Measurements from ENCODE around the gene RNU6-7.

The RNU6-7 gene

DNA sequence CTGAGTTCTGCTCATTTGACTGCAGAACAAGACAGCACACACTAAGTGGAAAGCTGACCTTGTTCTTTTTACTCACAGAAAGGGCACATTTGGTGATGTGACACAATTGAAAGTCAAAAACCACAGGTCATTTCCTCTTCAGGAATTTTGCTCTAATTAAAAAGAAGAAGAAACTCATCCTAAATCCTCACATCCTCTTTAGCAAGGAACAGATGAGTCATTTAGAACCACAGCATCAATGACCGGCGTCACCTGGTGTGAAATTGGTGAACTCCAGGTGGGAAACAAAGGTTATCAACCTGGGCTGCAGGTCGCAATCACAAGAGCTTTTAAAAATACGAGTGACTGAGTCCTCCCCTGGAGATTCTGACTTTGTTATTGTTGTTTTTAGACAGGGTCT lies 4.1 kb downstream of the RNU6-7 start:
- no peak for DNase-seq

DNA sequence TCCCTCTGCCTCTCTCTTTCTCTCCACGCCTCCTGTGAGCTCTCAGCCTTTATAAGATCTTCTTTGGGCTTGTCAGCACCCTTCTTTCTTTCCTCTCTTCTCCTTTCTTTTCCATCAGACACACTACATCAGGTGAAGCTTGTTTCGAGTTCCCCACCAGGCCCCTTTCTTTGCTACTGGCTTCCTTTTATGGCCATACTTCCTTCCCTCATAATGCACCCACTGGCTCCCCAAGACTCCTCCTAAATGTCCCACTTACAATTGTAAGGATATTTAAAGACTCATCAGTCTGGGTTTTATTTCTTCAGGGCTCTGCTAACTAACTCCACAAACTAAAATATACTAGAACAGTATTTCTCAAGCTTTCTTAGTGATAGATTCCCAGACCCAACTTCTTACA lies 4.7 kb downstream of the RNU6-7 start:
- no peak for DNase-seq

DNA sequence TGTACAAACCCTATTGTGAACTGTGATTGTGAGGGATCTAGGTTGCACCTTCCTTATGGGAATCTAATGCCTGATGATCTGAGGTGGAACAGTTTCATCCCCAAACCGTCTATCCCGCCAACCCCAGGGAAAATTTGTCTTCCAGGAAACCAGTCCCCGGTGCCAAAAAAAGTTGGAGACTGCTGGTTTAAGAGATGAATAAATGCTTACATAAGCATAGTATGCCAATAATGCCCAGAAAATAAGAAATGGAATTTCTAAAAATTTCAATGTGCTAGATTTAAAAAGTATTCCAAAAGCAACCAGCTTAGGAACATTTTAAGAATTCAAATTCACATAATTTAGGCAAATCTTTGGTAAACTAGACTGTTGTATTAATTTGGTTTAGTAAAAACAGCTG lies 6.6 kb downstream of the RNU6-7 start:
- no peak for DNase-seq

DNA sequence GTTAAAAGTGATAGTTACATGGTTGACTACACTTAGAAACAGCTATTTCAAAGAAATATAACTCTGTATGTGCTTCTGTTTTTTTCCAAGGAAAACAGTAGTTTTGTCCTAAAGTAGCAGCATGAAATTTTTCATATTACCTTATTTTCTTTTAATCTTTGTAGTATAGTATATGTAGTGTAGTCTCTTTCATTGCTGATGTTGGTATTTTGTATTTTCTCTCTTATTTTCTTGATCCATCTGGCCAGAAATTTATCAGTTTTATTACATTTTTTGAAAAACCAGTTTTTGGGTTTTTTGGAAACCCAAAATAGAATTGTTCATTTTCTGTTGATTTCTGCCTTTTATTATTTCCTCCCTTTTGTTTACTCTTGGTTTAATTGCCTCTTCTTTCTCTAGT lies 7.6 kb downstream of the RNU6-7 start:
- DNase-seq = no peak

DNA sequence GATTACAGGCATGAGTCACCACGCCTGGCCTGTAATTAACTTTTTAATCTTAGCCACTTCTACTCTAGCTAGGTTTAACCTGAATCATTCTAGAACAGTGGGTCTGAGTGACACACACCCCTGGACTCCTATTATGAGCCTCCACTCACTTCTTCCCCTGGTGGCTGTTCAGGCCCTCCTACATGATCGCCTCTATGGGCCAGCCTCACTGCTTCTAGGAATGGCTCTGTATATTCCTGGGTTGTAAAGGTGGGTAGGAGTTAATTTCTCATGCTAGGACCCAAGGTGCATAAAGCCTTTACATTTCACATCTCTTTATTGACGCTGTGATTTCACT lies 9.2 kb downstream of the RNU6-7 start:
- no peak for DNase-seq

DNA sequence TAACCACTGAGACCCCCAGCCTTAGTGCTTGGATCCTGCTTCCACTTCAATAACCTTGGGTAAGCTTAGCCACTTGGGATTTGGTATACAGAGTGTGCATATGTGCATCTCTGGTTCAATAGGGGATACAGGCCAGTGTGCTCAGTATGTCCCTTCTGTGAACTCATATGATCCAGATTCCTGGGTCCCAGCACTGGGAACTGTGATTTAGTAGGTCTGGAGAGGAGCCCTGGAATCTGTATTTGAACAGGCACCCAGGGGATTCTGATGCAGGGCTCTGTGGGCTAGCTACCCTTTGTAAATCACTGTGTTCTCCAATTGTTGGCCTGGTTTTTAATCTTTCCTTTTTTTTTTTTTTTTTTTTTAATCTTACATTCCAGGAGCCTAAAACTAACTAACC lies 11.0 kb downstream of the RNU6-7 start:
- DNase-seq = no peak

DNA sequence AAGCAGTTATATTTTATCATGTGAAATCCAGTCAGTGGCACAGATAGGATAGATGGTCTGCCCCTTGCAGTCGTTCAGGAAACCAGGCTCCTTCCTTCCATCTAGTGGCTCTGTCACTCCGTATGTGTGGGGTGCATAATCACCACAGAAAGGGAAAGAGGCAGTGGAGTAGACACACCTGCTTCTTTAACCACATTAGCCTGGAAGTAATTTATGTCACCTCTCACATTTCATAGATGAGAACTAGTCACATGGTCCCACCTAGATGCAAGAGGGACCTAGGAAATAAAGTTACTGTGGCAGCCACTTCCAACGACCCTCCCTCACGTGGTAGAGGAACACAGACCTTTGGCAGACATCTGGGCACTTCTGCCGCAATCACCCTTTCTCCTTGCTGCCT lies 15.5 kb downstream of the RNU6-7 start:
- DNase-seq = no peak

DNA sequence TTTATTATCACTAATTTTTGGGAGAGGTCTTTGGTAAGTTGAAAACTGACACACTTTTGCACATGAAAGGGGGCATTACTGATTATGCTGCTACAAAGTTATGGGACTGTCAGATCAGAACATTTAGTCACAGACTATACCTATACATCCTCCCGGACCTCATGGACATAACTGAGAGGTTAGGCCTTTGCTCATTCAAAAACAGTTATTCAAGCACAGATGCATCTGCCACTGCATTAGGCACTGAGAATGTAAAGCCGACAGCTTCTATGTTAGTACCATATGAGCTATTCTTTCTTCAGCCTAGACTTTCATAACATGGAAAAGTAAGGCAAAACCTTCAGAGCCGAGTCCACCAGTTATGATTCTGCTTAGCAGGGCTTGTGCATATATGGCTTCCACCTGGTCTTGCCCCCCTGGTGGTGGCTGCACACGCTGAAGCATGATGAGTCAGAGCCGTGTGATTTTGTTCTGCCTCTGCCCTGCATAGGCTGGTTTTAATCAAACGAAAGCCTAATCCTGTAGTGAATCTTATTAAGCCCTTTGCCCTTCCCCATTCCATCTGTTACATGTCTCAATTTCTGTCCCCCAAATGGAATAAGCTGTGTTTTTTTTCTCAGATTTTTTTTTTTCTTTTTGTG lies 23.0 kb downstream of the RNU6-7 start:
- DNase-seq = peak; percentile 73

DNA sequence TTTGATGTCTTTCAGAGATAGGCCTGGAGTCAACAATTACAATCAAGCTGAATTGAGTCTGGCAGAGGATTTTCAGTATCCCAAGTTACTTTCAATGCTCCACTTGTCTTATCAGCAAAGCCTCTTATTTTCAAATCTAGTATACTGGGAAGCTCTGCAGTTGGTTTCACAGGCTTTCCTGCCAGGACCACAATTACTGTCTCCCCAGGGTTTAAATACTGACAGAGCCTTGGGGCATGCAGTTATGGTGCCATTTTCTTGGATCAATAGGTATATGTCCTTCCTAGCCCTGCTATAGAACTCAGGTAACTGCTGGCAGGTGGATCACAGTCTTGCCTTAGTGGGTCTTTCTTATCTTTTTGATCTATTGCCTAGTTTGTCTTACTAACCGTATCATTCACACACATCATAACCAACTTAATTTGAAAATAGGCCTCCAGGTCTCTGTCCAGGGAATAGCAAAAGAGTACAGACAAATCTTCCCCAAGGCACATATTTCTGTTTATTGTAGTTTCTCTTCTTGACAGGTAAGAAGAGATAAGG lies 23.6 kb downstream of the RNU6-7 start:
- DNase-seq = no peak

DNA sequence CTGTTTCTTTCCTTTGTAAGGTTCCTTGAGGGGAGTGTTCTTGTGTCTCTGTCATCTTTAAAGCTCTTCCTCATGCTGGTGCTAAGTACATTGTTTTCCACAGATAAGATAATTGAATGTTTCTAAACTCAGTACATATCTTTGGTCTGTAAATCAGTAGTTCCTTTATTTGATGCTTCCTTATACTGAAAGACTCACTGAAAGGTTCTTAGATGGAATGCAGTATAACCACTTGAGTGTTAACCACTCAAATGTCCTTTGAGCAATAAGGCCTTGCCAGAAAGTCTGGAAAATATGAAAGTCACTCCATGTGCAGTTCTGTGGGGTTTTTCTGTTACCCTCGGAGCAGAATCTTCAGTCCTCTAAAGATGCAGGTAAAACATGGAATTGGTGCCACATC lies 24.2 kb downstream of the RNU6-7 start:
- DNase-seq = no peak

DNA sequence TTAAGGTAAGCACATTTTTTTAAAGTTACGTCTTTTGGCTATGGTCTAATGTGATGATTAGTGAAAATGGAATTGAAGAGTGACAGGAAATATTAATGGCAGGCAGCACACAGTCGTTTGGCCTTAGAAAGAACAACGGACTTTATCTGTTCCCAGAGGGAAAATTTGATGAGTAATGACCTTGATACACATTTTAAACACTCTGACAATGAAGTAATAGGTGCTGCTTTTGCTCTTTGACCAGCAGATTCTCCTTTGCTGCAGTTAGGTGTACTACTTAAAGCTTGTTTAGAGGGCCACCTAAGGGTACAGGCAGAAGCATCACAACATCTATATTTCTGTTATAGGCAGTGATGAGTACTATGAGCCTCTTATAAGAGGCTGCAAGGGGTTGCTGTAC lies 28.3 kb downstream of the RNU6-7 start:
- DNase-seq = peak; percentile 79

DNA sequence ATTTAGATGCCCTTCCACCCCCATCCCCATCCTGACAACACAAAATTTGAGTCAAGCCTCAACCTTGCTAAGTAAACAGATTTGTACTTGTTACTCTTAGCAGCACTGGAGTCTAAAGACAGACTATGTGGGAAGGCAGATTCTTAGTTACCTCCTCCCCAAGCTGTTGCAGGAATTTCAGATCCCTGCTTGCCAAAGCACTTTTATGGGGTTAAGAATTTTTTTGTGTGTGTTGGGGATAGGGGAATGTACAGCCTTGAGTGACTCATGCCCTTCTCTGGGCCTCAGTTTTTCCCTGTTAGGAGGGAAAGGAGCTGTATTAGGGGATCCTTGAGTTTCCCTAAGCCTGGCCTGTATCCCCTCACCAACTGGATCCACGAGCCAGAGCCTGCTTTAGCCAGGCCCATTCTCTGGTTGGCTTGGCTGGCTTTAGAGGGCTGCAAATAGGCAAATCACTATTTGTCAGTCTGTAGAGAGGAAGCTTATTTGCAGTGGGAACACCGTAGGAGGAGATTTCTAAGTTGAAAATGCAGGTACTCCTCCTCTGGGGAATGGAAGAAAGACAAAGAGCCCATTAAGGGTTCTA lies 28.9 kb downstream of the RNU6-7 start:
- peak; percentile 87 for DNase-seq

DNA sequence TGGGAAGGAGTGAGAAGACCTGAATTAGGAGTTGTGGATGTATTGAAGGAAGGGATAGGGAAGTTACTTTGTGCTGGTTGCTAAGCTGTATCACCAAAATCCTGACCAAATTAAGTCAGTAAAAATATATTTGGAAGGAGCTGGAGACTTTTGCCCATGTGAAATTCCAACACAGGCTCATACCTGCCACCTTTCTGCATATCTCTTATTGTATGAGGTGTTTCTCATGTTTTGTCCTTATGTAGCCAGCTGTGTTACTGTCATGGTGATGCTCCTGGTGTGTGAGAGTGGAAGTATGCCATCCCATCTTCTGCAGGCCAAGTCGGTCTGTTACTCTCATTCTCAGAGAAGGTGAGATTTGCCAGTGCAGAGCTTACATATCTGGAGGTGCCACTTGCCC lies 30.6 kb downstream of the RNU6-7 start:
- no peak for DNase-seq

DNA sequence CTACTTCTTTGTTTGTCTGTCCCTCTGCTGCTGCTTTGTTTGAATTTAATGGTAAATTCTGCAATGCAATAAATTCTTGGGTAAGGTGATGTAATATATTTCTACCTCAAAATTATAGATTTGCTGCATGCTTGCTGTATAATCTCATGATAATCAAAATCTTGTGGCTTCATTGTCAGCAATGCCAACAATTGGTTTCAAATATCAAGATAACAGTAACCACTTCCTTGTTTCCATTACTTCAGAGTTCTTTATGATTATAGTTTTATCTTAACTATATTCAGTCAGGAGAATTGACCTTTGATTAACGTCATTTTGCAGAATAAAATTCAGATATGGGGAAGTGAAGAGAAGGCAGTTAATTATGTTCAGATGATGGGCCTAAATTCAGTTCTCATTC lies 31.4 kb downstream of the RNU6-7 start:
- no peak for DNase-seq

DNA sequence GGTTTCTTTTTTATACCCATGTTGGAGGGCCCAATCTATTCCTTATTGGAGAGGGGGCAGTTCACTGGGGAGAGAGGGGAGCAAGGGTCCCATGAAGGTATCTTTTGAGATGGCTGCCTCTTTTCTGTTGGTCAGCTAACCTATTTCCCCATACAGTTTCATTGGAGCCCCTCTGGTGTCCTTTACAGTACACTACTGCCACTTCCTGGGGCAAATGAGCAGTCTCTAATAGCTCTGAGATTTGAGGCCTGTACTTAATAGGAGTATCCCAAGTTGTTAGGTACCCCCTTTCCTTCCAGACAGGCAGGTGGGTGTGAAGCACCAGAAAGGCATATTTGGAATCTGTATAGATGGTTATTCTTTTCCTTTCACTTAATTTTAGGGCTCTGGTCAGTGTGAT lies 42.6 kb downstream of the RNU6-7 start:
- DNase-seq = peak; percentile 15

DNA sequence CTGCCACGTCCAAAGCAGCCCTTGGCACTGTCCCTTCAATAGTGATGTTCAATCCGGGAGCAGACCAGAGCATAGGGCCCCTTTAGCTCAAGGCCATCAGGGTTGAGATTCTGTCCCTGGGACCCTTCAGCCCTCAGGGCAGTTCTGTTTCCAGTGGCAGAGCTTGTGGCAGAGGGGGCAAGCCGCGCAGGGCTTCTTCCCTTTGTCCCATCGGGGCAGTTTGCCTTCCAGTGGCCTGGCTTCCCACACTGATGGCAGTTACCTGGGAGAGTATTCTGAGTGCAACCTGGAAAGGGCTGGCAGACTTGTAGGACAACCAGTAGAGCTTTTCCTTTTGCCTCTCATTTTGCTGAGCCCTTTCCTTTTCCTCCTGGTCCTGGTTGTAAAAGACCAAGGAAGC lies 44.9 kb downstream of the RNU6-7 start:
- DNase-seq = no peak

DNA sequence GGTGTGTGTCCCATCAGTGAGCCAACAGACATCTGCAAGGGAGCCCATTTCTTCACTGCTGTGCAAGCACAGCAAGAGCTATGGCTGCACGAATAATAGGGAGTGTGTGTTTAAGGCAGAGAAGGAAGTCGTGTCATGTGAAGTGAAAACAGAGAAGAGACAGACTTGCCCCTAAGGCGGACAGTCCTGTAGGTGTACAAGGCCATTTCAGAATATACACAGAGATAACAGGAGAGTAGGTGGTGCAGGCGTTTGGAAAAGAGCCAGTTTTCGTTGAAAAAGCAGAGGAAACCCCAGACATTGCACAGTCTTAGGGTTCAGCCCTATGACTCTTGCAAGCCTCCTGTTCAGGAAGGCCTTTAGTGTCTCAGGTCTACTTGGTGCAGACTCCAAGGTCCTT lies 47.5 kb downstream of the RNU6-7 start:
- no peak for DNase-seq

DNA sequence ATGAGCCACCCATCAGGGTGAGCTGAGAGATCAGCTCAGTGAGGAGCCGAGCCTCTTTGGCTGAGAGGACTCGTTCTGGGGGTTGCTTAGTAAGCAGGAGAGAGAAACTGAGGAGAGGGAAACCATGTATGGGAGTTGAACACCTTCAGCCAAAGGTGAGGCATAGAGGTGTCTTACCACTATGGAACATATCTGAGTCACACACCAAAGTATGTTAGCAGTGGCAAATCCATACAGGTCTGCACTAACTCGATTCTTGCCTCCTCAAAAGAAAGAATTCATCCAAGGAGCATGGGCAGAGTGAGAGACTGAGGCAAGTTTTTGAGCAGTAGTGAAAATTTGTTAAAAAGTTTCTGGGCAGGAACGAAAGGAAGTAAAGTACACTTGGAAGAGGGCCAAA lies 47.9 kb downstream of the RNU6-7 start:
- DNase-seq = no peak

DNA sequence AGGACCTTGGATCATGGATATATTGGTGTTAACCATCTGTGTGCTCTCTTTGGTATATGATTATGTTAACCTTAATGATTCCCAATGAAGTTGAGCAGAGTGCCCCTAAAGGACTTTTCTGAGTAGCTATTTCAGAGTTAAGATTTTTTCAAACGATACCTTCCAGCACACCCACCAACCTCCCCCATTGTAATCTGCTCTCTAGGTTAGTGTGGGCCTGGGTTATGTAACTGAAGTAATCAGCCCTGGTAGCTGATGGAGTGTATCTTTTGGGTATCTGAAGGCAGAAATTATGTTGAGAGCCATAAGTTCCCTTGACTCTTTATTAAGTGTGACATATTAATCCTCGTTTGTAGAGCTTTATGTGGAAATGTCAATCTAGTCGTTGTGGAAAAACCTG lies 48.8 kb downstream of the RNU6-7 start:
- DNase-seq = no peak

DNA sequence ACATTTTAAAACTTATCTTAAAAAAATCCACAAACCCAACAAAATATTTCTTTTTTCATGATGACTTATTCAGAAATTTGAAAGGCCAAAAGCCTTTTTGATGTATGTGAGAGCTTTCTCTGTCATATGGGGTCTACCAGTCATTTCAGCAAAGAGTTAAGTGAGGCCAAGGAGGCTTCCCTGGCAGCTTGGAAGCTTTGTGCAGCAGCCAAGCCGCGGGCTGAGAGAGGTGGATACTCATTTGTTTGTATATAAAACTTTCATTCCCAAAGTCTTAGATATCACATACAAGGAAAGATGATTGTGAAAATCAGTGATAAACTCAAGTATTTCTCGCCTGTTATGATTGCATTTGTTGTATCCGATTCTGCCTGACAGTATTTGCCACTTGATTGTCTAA lies 49.7 kb downstream of the RNU6-7 start:
- DNase-seq = no peak
